Ovary (tissue), 3 donors: ENCODE results near the gene MBP.

Experiments
- EP300 ChIP-seq: sonication (generic); formaldehyde crosslinking; IDR thresholded peaks from one replicate; pipeline ENCODE4 v1.6.1; 2017; ENCODE audit warnings: antibody characterized with exemption
- POLR2A ChIP-seq: fragments of 450-650 bp; IDR thresholded peaks from one replicate; pipeline ENCODE4 v1.6.1; 2017; ENCODE audit warnings: antibody characterized with exemption, mild to moderate bottlenecking, moderate library complexity
- TF ChIP-seq, protein P1 (sequence below), 3 donors: fragments of 450-650 bp in 2 of 3; fragments of 200-600 bp in 1 of 3; IDR thresholded peaks; one replicate each; pipeline versions ENCODE4 v1.5.1 to v1.8.0; 2016 to 2022; ENCODE audit warnings: antibody characterized with exemption in 3 of 3, mild to moderate bottlenecking in 1 of 3
- donor health status: DM: no; HTN: no; CAD: no.

DNA sequence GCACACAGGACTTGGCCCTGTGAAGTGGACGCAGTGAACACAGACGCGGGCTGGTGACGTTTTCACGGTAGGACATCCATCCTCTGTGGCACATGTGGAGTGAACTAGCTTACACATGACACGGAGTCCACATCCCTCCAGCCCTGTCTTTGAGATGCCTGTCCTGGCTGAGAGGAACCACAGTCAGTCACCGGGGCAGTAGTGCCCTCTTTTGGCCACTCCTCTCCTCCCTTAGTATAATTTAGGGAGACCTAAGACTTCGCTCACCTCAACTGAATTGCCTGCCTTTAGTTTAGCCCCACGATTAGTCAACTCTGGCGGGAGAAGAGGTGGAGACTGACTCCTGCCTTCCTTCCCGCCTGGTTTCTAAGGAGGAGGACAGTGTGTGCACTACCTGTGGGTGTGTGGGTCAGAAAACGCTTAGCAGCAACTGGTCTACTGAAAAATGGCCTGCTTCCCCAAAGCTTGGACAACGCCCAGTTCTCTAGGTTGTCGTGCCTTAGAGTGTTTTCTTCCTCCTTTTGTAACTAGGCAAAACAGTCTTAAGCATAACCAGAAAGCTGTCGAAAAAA, 70.6 kb downstream of the MBP start:
- TF ChIP-seq, protein P1, sequence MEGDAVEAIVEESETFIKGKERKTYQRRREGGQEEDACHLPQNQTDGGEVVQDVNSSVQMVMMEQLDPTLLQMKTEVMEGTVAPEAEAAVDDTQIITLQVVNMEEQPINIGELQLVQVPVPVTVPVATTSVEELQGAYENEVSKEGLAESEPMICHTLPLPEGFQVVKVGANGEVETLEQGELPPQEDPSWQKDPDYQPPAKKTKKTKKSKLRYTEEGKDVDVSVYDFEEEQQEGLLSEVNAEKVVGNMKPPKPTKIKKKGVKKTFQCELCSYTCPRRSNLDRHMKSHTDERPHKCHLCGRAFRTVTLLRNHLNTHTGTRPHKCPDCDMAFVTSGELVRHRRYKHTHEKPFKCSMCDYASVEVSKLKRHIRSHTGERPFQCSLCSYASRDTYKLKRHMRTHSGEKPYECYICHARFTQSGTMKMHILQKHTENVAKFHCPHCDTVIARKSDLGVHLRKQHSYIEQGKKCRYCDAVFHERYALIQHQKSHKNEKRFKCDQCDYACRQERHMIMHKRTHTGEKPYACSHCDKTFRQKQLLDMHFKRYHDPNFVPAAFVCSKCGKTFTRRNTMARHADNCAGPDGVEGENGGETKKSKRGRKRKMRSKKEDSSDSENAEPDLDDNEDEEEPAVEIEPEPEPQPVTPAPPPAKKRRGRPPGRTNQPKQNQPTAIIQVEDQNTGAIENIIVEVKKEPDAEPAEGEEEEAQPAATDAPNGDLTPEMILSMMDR (IDR thresholded peaks at IDR 0.05): no peak
- TF ChIP-seq EP300: no peak
- no peak for TF ChIP-seq POLR2A
